Lower lobe of right lung (tissue), 2 donors: ENCODE results near the gene GRID1. TPM values are rescaled to one million over a fixed set of nuclear protein-coding genes. Genes with fewer than 3 reads are reported as not detected.

Experiments
- ATAC-seq, 2 donors: fragments of 200-7000 bp; cut with Tn5 transposase; one replicate each; pipeline ENCODE4 v1.9.1; 2020 to 2022; ENCODE audit warnings: mild to moderate bottlenecking in 2 of 2, moderate library complexity in 2 of 2
- DNase-seq: peaks from one replicate; pipeline ENCODE4 v3.0.0-alpha.2; 2020
- H3K27ac ChIP-seq: fragments of 200-600 bp; one replicate; pipeline ENCODE4 v1.8.0; 2022
- H3K27me3 ChIP-seq: fragments of 200-600 bp; one replicate; pipeline ENCODE4 v1.8.0; 2022; ENCODE audit warnings: low read depth
- H3K36me3 ChIP-seq: fragments of 200-600 bp; one replicate; pipeline ENCODE4 v1.8.0; 2022; ENCODE audit warnings: mild to moderate bottlenecking
- H3K4me1 ChIP-seq: fragments of 200-600 bp; one replicate; pipeline ENCODE4 v1.8.0; 2022
- H3K4me3 ChIP-seq: fragments of 200-600 bp; one replicate; pipeline ENCODE4 v1.8.0; 2022; ENCODE audit warnings: mild to moderate bottlenecking
- H3K9me3 ChIP-seq: fragments of 200-600 bp; one replicate; pipeline ENCODE4 v1.8.0; 2022
- CTCF ChIP-seq: fragments of 200-600 bp; IDR thresholded peaks from one replicate; pipeline ENCODE4 v1.8.0; 2022; ENCODE audit warnings: antibody characterized with exemption, mild to moderate bottlenecking
- intact Hi-C: fragments of 100-400 bp; cut with DNase I; formaldehyde crosslinking; loops from one replicate; pipeline ENCODE4 v1.11.0; 2022
- total RNA-seq: library from RNA; stranded (reverse); fragmentation: NEBNext Ultra II Directional; extraction: Animal tissue kit (Norgen Biotek cat#: 25700); gene quantifications from one replicate; pipeline ENCODE4 v1.2.1, GENCODE V29; 2021
- donor health status: DM: no; HTN: yes; CAD: no; lungs with severe emphysema.

GRID1 gene
- total RNA-seq, 1 donor from 2014 or later: 2.5 TPM

GRCh38 chr10:86374664-86375063 is 8.1 kb upstream of the GRID1 start:
- no peak for DNase-seq
- no peak overlapping the region for H3K4me3 ChIP-seq
- TF ChIP-seq CTCF: no peak
- H3K27ac ChIP-seq: no peak overlapping the region
- intact Hi-C loops: no loop called here
- H3K9me3 ChIP-seq: no peaks in the 10 kb centered on the region
- peaks cover 4% of the 10 kb centered on the region for H3K4me1 ChIP-seq
- ATAC-seq: no peak
- H3K27me3 ChIP-seq: peaks cover 38% of the 10 kb centered on the region
- no peaks in the 10 kb centered on the region for H3K36me3 ChIP-seq

- intact Hi-C loops: no loop called here
- Histone ChIP-seq H3K27me3 (peaks cover 37% of the 10 kb centered on the region), H3K36me3 (no peaks in the 10 kb centered on the region), H3K4me3 (no peak overlapping the region), H3K27ac (no peak overlapping the region), H3K9me3 (no peaks in the 10 kb centered on the region), H3K4me1 (peaks cover 4% of the 10 kb centered on the region)
- ATAC-seq: no peak
- TF ChIP-seq CTCF: no peak
- no peak for DNase-seq
Measured at GRCh38 chr10:86373828-86374227, 7.2 kb upstream of the GRID1 start.

GRCh38 chr10:86373251-86373650 is 6.7 kb upstream of the GRID1 start:
- intact Hi-C loops: no loop called here
- Histone ChIP-seq H3K4me3 (no peak overlapping the region), H3K36me3 (no peaks in the 10 kb centered on the region), H3K9me3 (no peaks in the 10 kb centered on the region), H3K27ac (no peak overlapping the region), H3K4me1 (peaks cover 4% of the 10 kb centered on the region), H3K27me3 (peaks cover 34% of the 10 kb centered on the region)
- ATAC-seq (no peak), DNase-seq (no peak)
- TF ChIP-seq CTCF: no peak

- ATAC-seq (no peak), DNase-seq (no peak)
- intact Hi-C loops: no loop called here
- Histone ChIP-seq H3K36me3 (no peaks in the 10 kb centered on the region), H3K27ac (no peak overlapping the region), H3K4me3 (no peak overlapping the region), H3K4me1 (peaks cover 4% of the 10 kb centered on the region), H3K27me3 (peaks cover 33% of the 10 kb centered on the region), H3K9me3 (no peaks in the 10 kb centered on the region)
- TF ChIP-seq CTCF: no peak
Measured at GRCh38 chr10:86372784-86373239, 6.2 kb upstream of the GRID1 start.

GRCh38 chr10:86372119-86372783 is 5.7 kb upstream of the GRID1 start:
- Histone ChIP-seq H3K9me3 (no peaks in the 10 kb centered on the region), H3K4me3 (no peak overlapping the region), H3K27ac (no peak overlapping the region), H3K4me1 (peaks cover 9% of the 10 kb centered on the region), H3K36me3 (no peaks in the 10 kb centered on the region), H3K27me3 (peaks cover 33% of the 10 kb centered on the region)
- intact Hi-C loops: no loop called here
- DNase-seq: no peak
- TF ChIP-seq CTCF: no peak
- ATAC-seq: no peak
